Hypothalamus (tissue), 51 donors: ENCODE measurements around the gene CRISP3.

Source experiments
- DNase-seq, 51 donors: peaks; one replicate each; lab custom pipeline; 2025; lab: John Stamatoyannopoulos, UW

The CRISP3 gene

DNA sequence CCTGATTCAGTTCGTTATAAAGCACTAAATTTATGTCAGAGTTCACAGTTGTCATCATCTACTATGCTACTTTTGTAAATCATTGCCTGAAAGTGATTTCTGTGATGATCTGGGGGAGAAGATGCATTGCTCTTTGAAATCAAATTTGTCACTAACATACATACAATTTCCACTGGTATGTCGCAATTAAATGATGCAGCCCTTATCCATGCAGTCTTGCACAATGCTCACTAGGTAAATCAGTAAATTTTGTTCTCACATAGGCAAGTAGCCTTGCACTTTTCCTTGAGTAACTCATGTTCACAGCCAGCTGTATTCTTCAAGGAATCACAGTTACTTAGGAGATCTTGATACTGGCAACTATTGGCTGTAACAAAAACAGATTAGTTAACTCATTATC, 51.7 kb downstream of the CRISP3 start:
- DNase-seq, result no peak
